IMR-90 (cell line): Measurements from ENCODE around the gene LMO2. TPM values are rescaled to one million over a fixed set of nuclear protein-coding genes. Genes with fewer than 3 reads are reported as not detected.

Experiments
- ATAC-seq: fragments of 200-7000 bp; cut with Tn5 transposase; 2 replicates; pipeline ENCODE4 v1.9.1; 2020; ENCODE audit warnings: low read depth, mild to moderate bottlenecking, moderate library complexity
- BruUV-seq: library from RNA; stranded (reverse); fragments of 400-500 nt; replicated peaks from 2 replicates; lab custom pipeline; 2021; lab: Mats Ljungman, UMichigan
- CTCF ChIA-PET: fragments of 300-600 bp; formaldehyde crosslinking; extraction: SDS; loops from one replicate; lab custom pipeline; 2021; ENCODE audit warnings: antibody characterized with exemption; lab: Yijun Ruan, JAX
- POLR2A ChIA-PET: fragments of 300-600 bp; sonication (Branson Sonifier 250); formaldehyde crosslinking; loops from one replicate; lab custom pipeline; 2022; ENCODE audit warnings: antibody characterized with exemption; ENCODE audit not compliant: unreplicated experiment; lab: Charles Lee
- DNase-seq: peaks from one replicate; pipeline ENCODE4 v3.0.0; 2013
- H2AFZ ChIP-seq: replicated peaks from 2 replicates; pipeline ENCODE3; 2013; ENCODE audit warnings: low read length, mild to moderate bottlenecking; ENCODE audit not compliant: poor library complexity
- H2AK5ac ChIP-seq: 2 replicates; pipeline ENCODE4 v1.6.1; 2013; ENCODE audit warnings: low read depth, low read length, inconsistent platforms
- H2AK9ac ChIP-seq: replicated peaks from 2 replicates; pipeline ENCODE3; 2013; ENCODE audit warnings: mild to moderate bottlenecking, low read depth, low read length, moderate library complexity; ENCODE audit not compliant: poor library complexity
- H2BK120ac ChIP-seq: 2 replicates; pipeline ENCODE4 v1.6.1; 2013; ENCODE audit warnings: low read depth, low read length, inconsistent platforms
- H2BK15ac ChIP-seq: 3 replicates; pipeline ENCODE4 v1.6.1; 2013; ENCODE audit warnings: low read depth, low read length, inconsistent platforms
- H2BK20ac ChIP-seq: 2 replicates; pipeline ENCODE4 v1.6.1; 2013; ENCODE audit warnings: low read depth, mild to moderate bottlenecking, inconsistent platforms, low read length, moderate library complexity
- H2BK5ac ChIP-seq: 2 replicates; pipeline ENCODE4 v1.6.1; 2013; ENCODE audit warnings: mild to moderate bottlenecking, low read depth, low read length, inconsistent platforms; ENCODE audit not compliant: poor library complexity, severe bottlenecking
- H3K14ac ChIP-seq: replicated peaks from 2 replicates; pipeline ENCODE4 v1.6.1; 2013; ENCODE audit warnings: low read depth, low read length, inconsistent platforms
- H3K18ac ChIP-seq: 2 replicates; pipeline ENCODE4 v1.6.1; 2013; ENCODE audit warnings: low read depth, low read length, control low read depth
- H3K23ac ChIP-seq: 2 replicates; pipeline ENCODE4 v1.6.1; 2013; ENCODE audit warnings: low read depth, low read length, inconsistent platforms
- H3K27ac ChIP-seq: 2 replicates; pipeline ENCODE4 v1.5.1; 2013; ENCODE audit warnings: mild to moderate bottlenecking, control low read depth, low read length; ENCODE audit not compliant: insufficient read depth
- H3K27me3 ChIP-seq: 2 replicates; pipeline ENCODE4 v1.6.1; 2013; ENCODE audit warnings: low read length; ENCODE audit not compliant: control insufficient read depth, insufficient read depth
- H3K36me3 ChIP-seq: 2 replicates; pipeline ENCODE4 v1.6.1; 2013; ENCODE audit warnings: low read length, mixed read lengths; ENCODE audit not compliant: control insufficient read depth, insufficient read depth
- H3K4ac ChIP-seq: 2 replicates; pipeline ENCODE4 v1.6.1; 2013; ENCODE audit warnings: low read depth, low read length, inconsistent platforms
- H3K4me1 ChIP-seq: 2 replicates; pipeline ENCODE4 v1.6.1; 2013; ENCODE audit warnings: low read length, mixed read lengths; ENCODE audit not compliant: control insufficient read depth, insufficient read depth
- H3K4me2 ChIP-seq: 2 replicates; pipeline ENCODE4 v1.6.1; 2013; ENCODE audit warnings: low read depth, mild to moderate bottlenecking, control low read depth, low read length, moderate library complexity
- H3K4me3 ChIP-seq: 2 replicates; pipeline ENCODE4 v1.5.1; 2013; ENCODE audit warnings: low read depth, mild to moderate bottlenecking, control low read depth, low read length, moderate library complexity; ENCODE audit not compliant: insufficient read depth
- H3K56ac ChIP-seq: 2 replicates; pipeline ENCODE4 v1.6.1; 2013; ENCODE audit warnings: low read length, inconsistent platforms; ENCODE audit not compliant: insufficient read depth; ENCODE audit errors: extremely low read depth
- H3K79me1 ChIP-seq, 2 experiments: 2 replicates each; pipeline ENCODE4 v1.6.1; 2013; ENCODE audit warnings: low read length in 2 of 2, inconsistent platforms in 1 of 2, low read depth in 1 of 2
- H3K9ac ChIP-seq: 2 replicates; pipeline ENCODE4 v1.6.1; 2013; ENCODE audit warnings: low read depth, low read length, control low read depth
- H3K9me1 ChIP-seq: 2 replicates; pipeline ENCODE4 v1.6.1; 2013; ENCODE audit warnings: low read length, inconsistent platforms; ENCODE audit not compliant: insufficient read depth
- H3K9me3 ChIP-seq: 2 replicates; pipeline ENCODE4 v1.6.1; 2013; ENCODE audit warnings: low read length; ENCODE audit not compliant: control insufficient read depth, insufficient read depth
- H4K20me1 ChIP-seq: 2 replicates; pipeline ENCODE4 v1.6.1; 2013; ENCODE audit warnings: low read length, inconsistent platforms; ENCODE audit not compliant: insufficient read depth
- H4K5ac ChIP-seq: 2 replicates; pipeline ENCODE4 v1.6.1; 2013; ENCODE audit warnings: mild to moderate bottlenecking, low read depth, low read length, control low read depth
- H4K8ac ChIP-seq, 2 experiments: 2 replicates each; pipeline ENCODE4 v1.6.1; 2013; ENCODE audit warnings: low read depth in 2 of 2, low read length in 2 of 2, control low read depth in 1 of 2, inconsistent platforms in 1 of 2
- H4K91ac ChIP-seq: 2 replicates; pipeline ENCODE4 v1.6.1; 2013; ENCODE audit warnings: low read depth, low read length, inconsistent platforms; ENCODE audit not compliant: insufficient read depth
- CEBPB ChIP-seq: IDR thresholded peaks from 2 replicates; pipeline ENCODE4 v1.6.1; 2012; ENCODE audit warnings: low read depth, low read length, improper control_type of control experiment
- CHD1 ChIP-seq: IDR thresholded peaks from 2 replicates; pipeline ENCODE4 v1.6.1; 2012; ENCODE audit warnings: low read depth, low read length, improper control_type of control experiment
- MAFK ChIP-seq: IDR thresholded peaks from 2 replicates; pipeline ENCODE4 v1.6.1; 2012; ENCODE audit warnings: low read depth, low read length, improper control_type of control experiment
- MAZ ChIP-seq: IDR thresholded peaks from 2 replicates; pipeline ENCODE4 v1.6.1; 2012; ENCODE audit warnings: low read depth, mild to moderate bottlenecking, low read length, improper control_type of control experiment, moderate library complexity, borderline replicate concordance
- MXI1 ChIP-seq: IDR thresholded peaks from 2 replicates; pipeline ENCODE4 v1.6.1; 2012; ENCODE audit warnings: low read depth, mild to moderate bottlenecking, low read length, moderate library complexity, borderline replicate concordance
- NFE2L2 ChIP-seq: fragments of 150-350 bp; IDR thresholded peaks from 2 replicates; pipeline ENCODE4 v1.6.1; 2016; ENCODE audit warnings: low read depth, mild to moderate bottlenecking, low read length
- POLR2A ChIP-seq: IDR thresholded peaks from 2 replicates; pipeline ENCODE4 v1.6.1; 2012; ENCODE audit warnings: mild to moderate bottlenecking, low read depth, low read length
- RFX5 ChIP-seq: IDR thresholded peaks from 2 replicates; pipeline ENCODE4 v1.8.0; 2012; ENCODE audit warnings: low read depth, mild to moderate bottlenecking, low read length, moderate library complexity
- SMC3 ChIP-seq: fragments of 150-350 bp; IDR thresholded peaks from 2 replicates; pipeline ENCODE4 v1.6.1; 2016; ENCODE audit warnings: low read depth, mild to moderate bottlenecking, antibody characterized with exemption, low read length, moderate library complexity
- WGBS, 2 experiments: methylation state at CpG; one replicate each; pipeline versions ENCODE4 v1.1.5 to v1.1.7; 2013; ENCODE audit warnings: missing lambda C conversion rate in 2 of 2; ENCODE audit not compliant: insufficient read length in 1 of 2; ENCODE audit errors: extremely low coverage in 2 of 2; 5-methylcytosine and 5-hydroxymethylcytosine counted together
- dilution Hi-C: fragments of 300-500 bp; cut with HindIII; formaldehyde crosslinking; loops from one replicate; pipeline ENCODE4 v1.14.3; 2018; ENCODE audit warnings: low sequenced_read_pairs; ENCODE audit not compliant: unreplicated experiment
- in situ Hi-C: fragments of 300-500 bp; cut with MboI; formaldehyde crosslinking; loops from 3 replicates; pipeline ENCODE4 v1.14.3; 2019; ENCODE audit warnings: low sequenced_read_pairs, inconsistent platforms, mixed read lengths
- intact Hi-C: fragments of 100-400 bp; cut with micrococcal nuclease; formaldehyde crosslinking; loops from 2 replicates; pipeline ENCODE4 v1.10.0; 2022
- polyA plus RNA-seq, 3 experiments: library from polyadenylated mRNA; depleted of rRNA; stranded (reverse); fragments of >200 nt; gene quantifications; 2 replicates each; pipeline ENCODE4 v1.2.3, GENCODE V29; 2012; ENCODE audit warnings: low replicate concordance in 1 of 3
- total RNA-seq: library from RNA; depleted of rRNA; stranded (reverse); fragments of >200 nt; gene quantifications from 2 replicates; pipeline ENCODE4 v1.2.3, GENCODE V29; 2012
- TF ChIP-seq, protein P1 (sequence below): conservative IDR thresholded peaks from 2 replicates; pipeline ENCODE4 v1.5.1; 2012; ENCODE audit warnings: mild to moderate bottlenecking, low read depth, low read length, improper control_type of control experiment
- TF ChIP-seq, protein P2 (sequence below): fragments of 150-350 bp; IDR thresholded peaks from 2 replicates; pipeline ENCODE4 v1.6.1; 2017; ENCODE audit warnings: mild to moderate bottlenecking, antibody characterized with exemption, low read length, low read depth

LMO2 gene
- total and polyA plus RNA-seq, 2 of the 4 experiments (the other 2 are of a cell fraction) = not detected

GRCh38 chr11:33874910-33875490 lies 16.9 kb downstream of the LMO2 start:
- Histone ChIP-seq H2BK5ac (no peak overlapping the region), H3K79me1 (no peaks in the 10 kb centered on the region), H4K91ac (no peak overlapping the region), H3K9me1 (no peaks in the 10 kb centered on the region), H2BK20ac (no peak overlapping the region), H3K56ac (no peak overlapping the region), H3K36me3 (no peaks in the 10 kb centered on the region), H3K4me2 (no peak overlapping the region), H2BK15ac (no peak overlapping the region), H4K20me1 (no peaks in the 10 kb centered on the region; the same call in 1 of the 2 replicates), H3K9ac (no peak overlapping the region), H3K14ac (no peak overlapping the region), H3K4me1 (no peaks in the 10 kb centered on the region), H2AK9ac (no peak overlapping the region), H3K4ac (no peak overlapping the region), H2BK120ac (no peak overlapping the region), H3K4me3 (no peak overlapping the region), H3K18ac (no peak overlapping the region), H3K23ac (no peak overlapping the region), H2AFZ (no peak overlapping the region), H3K9me3 (no peaks in the 10 kb centered on the region), H4K8ac (no peak overlapping the region), H3K27me3 (peaks cover 59% of the 10 kb centered on the region), H4K5ac (no peak overlapping the region), H2AK5ac (no peak overlapping the region), H3K27ac (no peak overlapping the region)
- intact Hi-C loops = loop anchor here (5.0 kb wide), 1 partner anchor 87 kb away; no protein-coding TSS in a partner anchor
- no peak for DNase-seq
- in situ Hi-C loops = no loop called here
- POLR2A ChIA-PET = no interaction called here
- TF ChIP-seq MAFK (no peak), MXI1 (no peak), CEBPB (no peak), CHD1 (no peak), SMC3 (no peak), POLR2A (no peak), NFE2L2 (no peak), MAZ (no peak), RFX5 (no peak)
- TF ChIP-seq, protein P1, sequence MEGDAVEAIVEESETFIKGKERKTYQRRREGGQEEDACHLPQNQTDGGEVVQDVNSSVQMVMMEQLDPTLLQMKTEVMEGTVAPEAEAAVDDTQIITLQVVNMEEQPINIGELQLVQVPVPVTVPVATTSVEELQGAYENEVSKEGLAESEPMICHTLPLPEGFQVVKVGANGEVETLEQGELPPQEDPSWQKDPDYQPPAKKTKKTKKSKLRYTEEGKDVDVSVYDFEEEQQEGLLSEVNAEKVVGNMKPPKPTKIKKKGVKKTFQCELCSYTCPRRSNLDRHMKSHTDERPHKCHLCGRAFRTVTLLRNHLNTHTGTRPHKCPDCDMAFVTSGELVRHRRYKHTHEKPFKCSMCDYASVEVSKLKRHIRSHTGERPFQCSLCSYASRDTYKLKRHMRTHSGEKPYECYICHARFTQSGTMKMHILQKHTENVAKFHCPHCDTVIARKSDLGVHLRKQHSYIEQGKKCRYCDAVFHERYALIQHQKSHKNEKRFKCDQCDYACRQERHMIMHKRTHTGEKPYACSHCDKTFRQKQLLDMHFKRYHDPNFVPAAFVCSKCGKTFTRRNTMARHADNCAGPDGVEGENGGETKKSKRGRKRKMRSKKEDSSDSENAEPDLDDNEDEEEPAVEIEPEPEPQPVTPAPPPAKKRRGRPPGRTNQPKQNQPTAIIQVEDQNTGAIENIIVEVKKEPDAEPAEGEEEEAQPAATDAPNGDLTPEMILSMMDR = no peak
- TF ChIP-seq, protein P2, sequence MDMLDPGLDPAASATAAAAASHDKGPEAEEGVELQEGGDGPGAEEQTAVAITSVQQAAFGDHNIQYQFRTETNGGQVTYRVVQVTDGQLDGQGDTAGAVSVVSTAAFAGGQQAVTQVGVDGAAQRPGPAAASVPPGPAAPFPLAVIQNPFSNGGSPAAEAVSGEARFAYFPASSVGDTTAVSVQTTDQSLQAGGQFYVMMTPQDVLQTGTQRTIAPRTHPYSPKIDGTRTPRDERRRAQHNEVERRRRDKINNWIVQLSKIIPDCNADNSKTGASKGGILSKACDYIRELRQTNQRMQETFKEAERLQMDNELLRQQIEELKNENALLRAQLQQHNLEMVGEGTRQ = no peak
- no peak for ATAC-seq
- no TSS peak for BruUV-seq
- no CpG with 5 or more reads among the region's 12 CpGs for WGBS, 2 experiments
- dilution Hi-C loops = no loop called here
- CTCF ChIA-PET = no interaction called here
